ENCODE results near the gene TSPAN19. TPM values are rescaled to one million over a fixed set of nuclear protein-coding genes. Genes with fewer than 3 reads are reported as not detected.

TSPAN19 gene
- total RNA-seq, 2 experiments from 2014 or later, result not detected

DNA sequence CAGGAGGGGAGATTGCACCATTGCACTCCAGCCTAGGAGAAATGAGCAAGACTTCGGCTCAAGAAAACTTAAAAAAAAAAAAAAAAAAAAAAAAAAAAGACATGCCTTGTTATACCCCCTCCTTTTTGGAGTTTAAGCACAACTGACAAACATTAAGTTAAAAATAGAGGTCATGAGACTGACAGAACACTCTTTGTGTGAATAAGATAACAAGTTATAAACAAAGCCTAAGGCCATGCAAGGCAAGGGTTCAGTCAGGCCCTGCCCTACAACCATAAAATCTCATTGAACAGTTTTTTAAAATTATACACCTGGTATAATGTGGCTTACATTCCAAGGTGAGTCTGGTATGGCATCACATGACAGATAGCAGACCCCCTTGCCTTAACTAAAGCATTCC lies 39.3 kb downstream of the TSPAN19 start:
- no peaks in the 10 kb centered on the region for H3K27me3 Mint-ChIP-seq (ENCODE audit: low read depth)
- CTCF ChIA-PET, result interaction anchor here (0.8 kb wide), 1 partner anchor 80 kb away, joined by 3 read pairs; no protein-coding TSS in a partner anchor
- H3K27ac Mint-ChIP-seq, result no peak overlapping the region
- DNase-seq, result no peak
- intact Hi-C loops (cut with micrococcal nuclease), result no loop called here
- no peaks in the 10 kb centered on the region for H3K9me3 Mint-ChIP-seq
- no peaks in the 10 kb centered on the region for H3K4me1 Mint-ChIP-seq (ENCODE audit: low read depth)
- H3K36me3 Mint-ChIP-seq (ENCODE audit: low read depth), result no peaks in the 10 kb centered on the region
- H3K4me3 Mint-ChIP-seq, result no peak overlapping the region

DNA sequence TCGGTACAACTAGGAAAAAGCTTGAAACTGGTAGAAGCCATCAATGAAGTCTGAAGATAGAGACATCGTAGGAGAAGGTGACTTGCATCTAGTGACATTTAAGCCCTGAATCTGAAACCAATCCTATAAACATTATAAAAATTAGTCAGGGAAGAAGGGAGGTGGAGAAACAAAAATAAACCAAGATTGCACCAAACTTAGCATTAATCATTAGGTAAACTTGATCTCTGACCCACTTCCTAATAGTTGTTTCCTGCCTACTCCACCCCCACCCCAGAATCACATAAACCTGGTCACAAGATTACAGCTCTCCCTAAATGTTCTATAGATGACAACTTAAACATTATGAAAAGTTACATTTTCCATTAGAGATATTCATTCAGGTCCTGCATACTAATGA lies 40.4 kb downstream of the TSPAN19 start:
- Mint-ChIP-seq H3K4me1 (ENCODE audit: low read depth) (no peaks in the 10 kb centered on the region), H3K4me3 (no peak overlapping the region), H3K9me3 (no peaks in the 10 kb centered on the region), H3K36me3 (ENCODE audit: low read depth) (no peaks in the 10 kb centered on the region), H3K27ac (no peak overlapping the region), H3K27me3 (ENCODE audit: low read depth) (no peaks in the 10 kb centered on the region)
- intact Hi-C loops (cut with micrococcal nuclease), result no loop called here
- no peak for DNase-seq
- CTCF ChIA-PET, result no interaction called here

DNA sequence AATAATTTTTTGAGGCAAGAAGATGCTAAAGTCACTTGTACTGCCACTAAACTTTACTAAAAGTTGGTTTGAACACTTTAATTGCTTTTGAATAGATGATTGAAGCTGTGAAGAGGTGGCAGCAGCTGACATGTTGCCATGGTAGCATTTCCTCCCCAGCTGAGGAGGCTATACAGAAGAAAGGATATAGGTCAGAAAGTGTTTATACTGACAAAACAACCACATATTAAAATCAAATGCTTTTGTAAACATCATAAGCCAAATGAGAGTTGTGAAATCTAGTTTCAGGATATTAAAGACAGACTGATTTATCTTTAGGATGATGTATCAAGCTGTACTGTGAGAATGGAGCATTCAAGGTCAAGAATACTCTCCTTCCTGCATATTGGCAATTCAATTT lies 41.7 kb downstream of the TSPAN19 start:
- no peaks in the 10 kb centered on the region for H3K4me1 Mint-ChIP-seq (ENCODE audit: low read depth)
- DNase-seq, result no peak
- H3K9me3 Mint-ChIP-seq, result no peaks in the 10 kb centered on the region
- no peaks in the 10 kb centered on the region for H3K36me3 Mint-ChIP-seq (ENCODE audit: low read depth)
- H3K27ac Mint-ChIP-seq, result no peak overlapping the region
- CTCF ChIA-PET, result interaction anchor here (0.6 kb wide), 1 partner anchor 166 kb away, joined by 6 read pairs; no protein-coding TSS in a partner anchor
- intact Hi-C loops (cut with micrococcal nuclease), result no loop called here
- H3K4me3 Mint-ChIP-seq, result no peak overlapping the region
- H3K27me3 Mint-ChIP-seq (ENCODE audit: low read depth), result no peaks in the 10 kb centered on the region

DNA sequence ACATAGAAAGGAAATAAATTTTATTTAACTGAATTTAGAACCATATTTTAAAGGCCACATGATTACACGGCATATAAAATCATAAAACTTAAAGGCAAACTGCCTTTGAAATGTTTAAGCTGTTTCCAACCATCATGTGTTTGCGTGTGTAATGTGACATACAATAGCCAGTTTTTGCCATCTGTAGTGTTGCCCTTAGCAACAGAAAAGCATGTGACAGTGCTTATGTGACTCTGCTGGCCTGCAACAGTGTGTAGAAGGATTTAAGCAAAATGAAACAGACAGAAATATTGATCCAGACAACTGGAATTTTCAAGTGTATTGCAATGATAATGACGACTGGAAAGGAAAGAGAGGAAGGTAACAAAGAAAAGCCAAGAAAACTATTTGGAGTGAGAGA lies 49.5 kb downstream of the TSPAN19 start:
- Mint-ChIP-seq H3K9me3 (no peaks in the 10 kb centered on the region), H3K4me3 (no peak overlapping the region), H3K36me3 (ENCODE audit: low read depth) (no peaks in the 10 kb centered on the region), H3K27me3 (ENCODE audit: low read depth) (no peaks in the 10 kb centered on the region), H3K27ac (no peak overlapping the region), H3K4me1 (ENCODE audit: low read depth) (no peaks in the 10 kb centered on the region)
- no peak for DNase-seq
- CTCF ChIA-PET, result no interaction called here
- intact Hi-C loops (cut with micrococcal nuclease), result no loop called here

DNA sequence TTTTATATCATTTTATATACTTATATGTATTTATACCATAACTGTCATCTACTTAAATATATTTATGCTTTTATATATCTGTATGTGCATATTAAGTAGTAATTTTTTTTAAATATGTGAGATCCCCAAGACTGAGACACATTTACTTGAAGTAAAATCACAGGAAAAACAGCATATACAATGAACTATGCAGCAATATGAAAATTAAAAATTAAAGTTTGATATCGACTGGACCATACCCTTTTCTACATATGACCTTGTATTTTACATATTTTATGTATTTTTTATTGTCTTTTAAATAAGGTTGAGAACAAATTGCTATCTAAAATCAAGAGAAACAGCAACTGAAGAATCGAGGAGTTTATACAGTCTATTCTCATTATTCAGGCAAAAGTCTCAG lies 50.0 kb downstream of the TSPAN19 start:
- DNase-seq, result no peak
- CTCF ChIA-PET, result no interaction called here
- H3K27me3 Mint-ChIP-seq (ENCODE audit: low read depth), result no peaks in the 10 kb centered on the region
- H3K4me1 Mint-ChIP-seq (ENCODE audit: low read depth), result no peaks in the 10 kb centered on the region
- intact Hi-C loops (cut with micrococcal nuclease), result no loop called here
- no peaks in the 10 kb centered on the region for H3K36me3 Mint-ChIP-seq (ENCODE audit: low read depth)
- H3K4me3 Mint-ChIP-seq, result no peak overlapping the region
- no peaks in the 10 kb centered on the region for H3K9me3 Mint-ChIP-seq
- no peak overlapping the region for H3K27ac Mint-ChIP-seq

DNA sequence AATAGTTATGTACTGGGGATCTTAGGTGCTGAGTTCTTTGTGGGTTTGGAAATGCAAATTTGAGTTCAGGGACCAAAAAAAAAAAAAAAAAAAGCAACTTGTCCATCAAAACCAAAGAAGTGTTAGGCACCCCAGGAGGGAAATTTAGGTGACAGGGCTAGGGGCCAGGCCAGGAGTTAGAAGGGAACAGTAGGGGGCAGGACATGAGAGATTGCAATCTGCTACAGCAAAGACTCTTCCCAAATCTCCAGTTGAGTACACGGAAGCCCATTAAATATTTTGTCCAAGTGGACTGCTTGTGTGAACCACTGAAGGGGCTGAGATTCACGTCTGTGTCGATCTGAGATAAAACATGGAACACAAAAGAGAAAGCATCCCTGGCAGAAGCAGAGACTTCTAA lies 52.8 kb downstream of the TSPAN19 start:
- Mint-ChIP-seq H3K9me3 (no peaks in the 10 kb centered on the region), H3K27ac (no peak overlapping the region), H3K27me3 (ENCODE audit: low read depth) (no peaks in the 10 kb centered on the region), H3K4me1 (ENCODE audit: low read depth) (no peaks in the 10 kb centered on the region), H3K36me3 (ENCODE audit: low read depth) (no peaks in the 10 kb centered on the region), H3K4me3 (no peak overlapping the region)
- intact Hi-C loops (cut with micrococcal nuclease), result no loop called here
- CTCF ChIA-PET, result interaction anchor here (0.7 kb wide), 1 partner anchor 69 kb away, joined by 3 read pairs; no protein-coding TSS in a partner anchor
- no peak for DNase-seq

DNA sequence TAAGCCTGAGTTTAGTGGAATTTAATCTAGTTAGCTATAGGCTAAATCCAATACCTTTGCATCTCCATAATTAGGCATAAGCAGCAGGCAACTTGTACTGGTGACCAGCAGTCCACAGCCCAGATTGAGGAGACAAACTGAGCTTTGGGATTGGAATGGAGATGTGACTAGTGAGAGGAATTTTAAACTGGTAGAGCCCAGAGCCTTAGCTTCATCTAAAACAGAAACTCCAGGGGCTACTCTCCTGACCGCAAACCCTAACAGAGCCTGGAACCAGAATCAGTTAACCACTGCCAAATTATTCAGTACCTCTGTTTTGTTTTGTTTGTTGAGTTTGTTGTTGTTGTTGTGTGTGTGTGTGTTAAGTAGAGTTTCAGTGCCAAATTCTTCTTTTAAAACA lies 53.2 kb downstream of the TSPAN19 start:
- CTCF ChIA-PET, result interaction anchor here (0.7 kb wide), 1 partner anchor 68 kb away, joined by 3 read pairs; no protein-coding TSS in a partner anchor
- no peaks in the 10 kb centered on the region for H3K36me3 Mint-ChIP-seq (ENCODE audit: low read depth)

DNA sequence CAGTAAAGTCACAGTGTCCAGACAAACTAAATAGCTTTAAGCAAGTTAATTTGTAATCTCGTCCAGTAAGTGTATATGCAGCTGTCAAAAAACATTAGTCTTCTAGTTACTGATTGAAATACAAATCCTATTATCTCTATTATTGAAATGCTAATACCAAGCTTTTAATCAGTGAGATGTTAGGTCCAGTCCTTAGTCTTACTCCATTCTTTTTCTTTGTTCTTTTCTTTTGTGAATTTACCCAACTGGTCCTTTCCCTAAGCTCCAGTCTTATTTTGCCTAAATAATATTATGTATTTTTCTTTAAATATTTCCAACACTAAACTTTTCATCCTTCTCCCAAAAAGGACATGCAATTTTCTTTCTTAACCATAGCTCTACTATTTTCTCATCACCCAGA lies 57.2 kb downstream of the TSPAN19 start:
- intact Hi-C loops (cut with micrococcal nuclease), result no loop called here

More for the DNA sequence above, 53.2 kb downstream of the TSPAN19 start:
- intact Hi-C loops (cut with micrococcal nuclease), result no loop called here
- Mint-ChIP-seq H3K9me3 (no peaks in the 10 kb centered on the region), H3K27ac (no peak overlapping the region), H3K27me3 (ENCODE audit: low read depth) (no peaks in the 10 kb centered on the region), H3K4me3 (no peak overlapping the region), H3K4me1 (ENCODE audit: low read depth) (no peaks in the 10 kb centered on the region)
- DNase-seq, result no peak

DNA sequence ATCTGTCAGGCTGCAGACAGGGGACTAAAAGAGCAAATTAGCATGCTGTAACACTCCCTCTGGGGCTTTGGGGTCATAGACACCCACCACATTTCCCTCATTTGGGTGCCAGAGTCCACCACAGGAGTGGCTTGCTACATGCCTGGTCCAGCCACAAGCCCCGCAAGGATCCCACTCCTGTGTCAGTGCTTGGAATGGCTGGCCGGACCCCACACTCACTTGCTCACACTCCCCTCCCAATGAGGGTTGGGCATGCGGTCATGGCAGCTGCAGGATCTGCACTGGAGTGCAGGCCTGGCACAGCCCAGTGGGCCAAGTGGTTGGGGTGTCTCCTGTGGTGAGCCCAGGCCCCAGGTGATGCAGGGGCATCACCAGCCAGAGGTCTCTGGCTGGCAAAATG lies 59.9 kb downstream of the TSPAN19 start:
- Mint-ChIP-seq H3K4me1 (ENCODE audit: low read depth) (no peaks in the 10 kb centered on the region), H3K4me3 (no peak overlapping the region), H3K27me3 (ENCODE audit: low read depth) (no peaks in the 10 kb centered on the region), H3K9me3 (no peaks in the 10 kb centered on the region), H3K27ac (no peak overlapping the region), H3K36me3 (ENCODE audit: low read depth) (no peaks in the 10 kb centered on the region)
- CTCF ChIA-PET, result no interaction called here
- no peak for DNase-seq
- intact Hi-C loops (cut with micrococcal nuclease), result no loop called here

More for the DNA sequence above, 57.2 kb downstream of the TSPAN19 start:
- Mint-ChIP-seq H3K27ac (no peak overlapping the region), H3K36me3 (ENCODE audit: low read depth) (no peaks in the 10 kb centered on the region), H3K4me1 (ENCODE audit: low read depth) (no peaks in the 10 kb centered on the region), H3K4me3 (no peak overlapping the region), H3K9me3 (no peaks in the 10 kb centered on the region), H3K27me3 (ENCODE audit: low read depth) (no peaks in the 10 kb centered on the region)
- CTCF ChIA-PET, result no interaction called here
- no peak for DNase-seq

DNA sequence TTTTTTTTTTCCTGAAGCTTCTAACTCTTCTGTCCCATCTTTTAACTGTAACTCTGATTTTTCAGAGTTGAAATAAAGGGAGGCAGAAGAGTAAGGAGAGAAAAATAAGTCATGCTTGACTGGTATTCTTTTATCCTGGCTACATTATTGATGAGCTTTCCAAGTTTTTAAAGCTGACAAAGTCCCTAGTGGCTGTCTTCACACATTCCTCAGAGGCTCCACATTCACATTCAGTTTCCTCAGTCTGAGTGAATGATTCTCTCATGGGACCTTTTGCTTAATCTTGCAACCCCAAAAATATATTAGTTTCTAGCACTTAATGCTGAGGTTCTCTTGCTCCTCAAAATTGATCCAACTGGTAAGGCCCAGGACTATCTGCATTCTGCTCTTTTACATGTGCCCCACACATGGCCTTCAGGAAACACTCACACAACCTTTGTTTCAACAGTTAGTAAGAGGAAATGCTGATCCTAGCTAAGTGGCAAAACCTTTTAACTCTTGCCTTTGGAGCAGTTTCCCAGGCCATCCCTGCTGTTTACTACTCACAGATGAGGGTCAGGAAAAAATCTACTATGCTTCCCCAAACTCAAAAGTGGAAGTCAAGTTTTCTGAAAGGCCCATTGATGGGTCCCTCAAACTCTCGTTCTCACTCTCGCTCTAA lies 61.8 kb downstream of the TSPAN19 start:
- CTCF ChIA-PET, result no interaction called here
- Mint-ChIP-seq H3K9me3 (no peaks in the 10 kb centered on the region), H3K27ac (no peak overlapping the region), H3K36me3 (ENCODE audit: low read depth) (no peaks in the 10 kb centered on the region), H3K4me1 (ENCODE audit: low read depth) (no peaks in the 10 kb centered on the region), H3K4me3 (no peak overlapping the region), H3K27me3 (ENCODE audit: low read depth) (no peaks in the 10 kb centered on the region)
- intact Hi-C loops (cut with micrococcal nuclease), result no loop called here
- DNase-seq, result no peak

DNA sequence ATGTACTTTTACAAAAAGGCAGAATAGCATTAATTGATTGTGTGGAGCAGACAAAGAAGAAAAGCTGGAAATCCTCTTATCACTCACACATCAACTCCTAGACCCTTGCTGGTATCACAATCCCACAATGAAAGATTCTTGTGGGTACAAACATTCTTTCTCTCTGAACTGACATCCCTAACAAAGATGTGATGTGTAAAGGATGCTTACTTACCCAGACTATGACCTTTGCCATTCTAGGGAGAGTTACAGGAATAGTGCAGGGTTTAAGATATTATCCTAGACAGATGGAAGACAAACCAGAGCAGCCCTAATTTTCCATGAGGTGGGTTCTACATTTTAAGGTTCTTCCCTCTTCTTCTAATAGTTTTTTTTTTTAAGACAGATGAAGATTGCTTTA lies 63.1 kb downstream of the TSPAN19 start:
- no peak overlapping the region for H3K27ac Mint-ChIP-seq
- H3K27me3 Mint-ChIP-seq (ENCODE audit: low read depth), result no peaks in the 10 kb centered on the region
- intact Hi-C loops (cut with micrococcal nuclease), result no loop called here
- H3K4me1 Mint-ChIP-seq (ENCODE audit: low read depth), result no peaks in the 10 kb centered on the region
- no peak overlapping the region for H3K4me3 Mint-ChIP-seq
- no peaks in the 10 kb centered on the region for H3K36me3 Mint-ChIP-seq (ENCODE audit: low read depth)
- CTCF ChIA-PET, result no interaction called here
- no peaks in the 10 kb centered on the region for H3K9me3 Mint-ChIP-seq
- no peak for DNase-seq

DNA sequence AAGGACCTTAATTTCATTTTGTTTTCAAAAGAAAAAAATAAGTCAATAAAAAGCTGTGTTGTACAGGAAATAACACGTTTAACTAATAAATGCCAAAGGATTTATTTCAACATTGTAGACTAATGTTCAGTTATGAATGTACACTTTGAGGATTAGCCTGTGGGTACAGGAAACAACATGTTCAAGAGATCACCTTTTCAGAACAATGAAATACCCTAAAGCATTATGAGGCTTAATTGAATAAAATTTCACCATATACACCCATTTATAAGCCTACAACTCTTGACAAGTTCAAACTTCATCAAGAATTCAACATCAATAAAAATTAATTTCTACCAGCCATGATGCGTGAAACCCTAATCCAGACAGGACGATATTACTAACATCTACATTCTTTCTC lies 66.9 kb downstream of the TSPAN19 start:
- CTCF ChIA-PET, result no interaction called here
- Mint-ChIP-seq H3K27ac (no peak overlapping the region), H3K4me3 (no peak overlapping the region), H3K9me3 (no peaks in the 10 kb centered on the region), H3K4me1 (ENCODE audit: low read depth) (no peaks in the 10 kb centered on the region), H3K36me3 (ENCODE audit: low read depth) (no peaks in the 10 kb centered on the region), H3K27me3 (ENCODE audit: low read depth) (no peaks in the 10 kb centered on the region)
- no peak for DNase-seq
- intact Hi-C loops (cut with micrococcal nuclease), result no loop called here

All from activated naive CD4-positive, alpha-beta T cell treated with anti-CD3 and anti-CD28 coated beads for 36 hours (primary cell).